ENCODE data around the gene FOSL1. TPM values are rescaled to one million over a fixed set of nuclear protein-coding genes. Genes with fewer than 3 reads are reported as not detected.

The FOSL1 gene
- total RNA-seq, 1 experiment from 2014 or later, result 20.5 TPM

- TF ChIP-seq ARID4B (CRISPR knock-in tag; IDR thresholded peaks at IDR 0.05; ENCODE audit: borderline replicate concordance), result no peak
These were observed 44.2 kb downstream of the FOSL1 start (continued) for GRCh38 chr11:65855927-65856363.

- Mint-ChIP-seq H3K4me1 (peaks cover 15% of the 10 kb centered on the region), H3K36me3 (peaks cover 53% of the 10 kb centered on the region), H3K27ac (no peak overlapping the region), H3K4me3 (peak overlapping the region; percentile 91), H3K27me3 (ENCODE audit: low read depth) (no peaks in the 10 kb centered on the region), H3K9me3 (peaks cover 6% of the 10 kb centered on the region; the same call in 1 of the 2 replicates)
- ChIA-PET CTCF (no interaction called here), POLR2A (no interaction called here)
- no peak for TF ChIP-seq GABPB1 (CRISPR knock-in tag; IDR thresholded peaks at IDR 0.05)
- no peak for TF ChIP-seq GTF2I (CRISPR knock-in tag; conservative IDR thresholded peaks at IDR 0.05)
- TF ChIP-seq RORB (CRISPR knock-in tag; IDR thresholded peaks at IDR 0.05), result no peak
- TF ChIP-seq, protein P1, sequence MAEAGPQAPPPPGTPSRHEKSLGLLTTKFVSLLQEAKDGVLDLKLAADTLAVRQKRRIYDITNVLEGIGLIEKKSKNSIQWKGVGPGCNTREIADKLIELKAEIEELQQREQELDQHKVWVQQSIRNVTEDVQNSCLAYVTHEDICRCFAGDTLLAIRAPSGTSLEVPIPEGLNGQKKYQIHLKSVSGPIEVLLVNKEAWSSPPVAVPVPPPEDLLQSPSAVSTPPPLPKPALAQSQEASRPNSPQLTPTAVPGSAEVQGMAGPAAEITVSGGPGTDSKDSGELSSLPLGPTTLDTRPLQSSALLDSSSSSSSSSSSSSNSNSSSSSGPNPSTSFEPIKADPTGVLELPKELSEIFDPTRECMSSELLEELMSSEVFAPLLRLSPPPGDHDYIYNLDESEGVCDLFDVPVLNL (CRISPR knock-in tag; IDR thresholded peaks at IDR 0.05; ENCODE audit: borderline replicate concordance, low read depth), result no peak
- no peak for TF ChIP-seq OVOL2 (CRISPR knock-in tag; IDR thresholded peaks at IDR 0.05; ENCODE audit: borderline replicate concordance)
- TF ChIP-seq HMGXB4 (CRISPR knock-in tag; IDR thresholded peaks at IDR 0.05), result no peak
- TF ChIP-seq ZNF138 (CRISPR knock-in tag; conservative IDR thresholded peaks at IDR 0.05), result no peak
- no peak for TF ChIP-seq JUN (CRISPR knock-in tag; IDR thresholded peaks at IDR 0.05)
- TF ChIP-seq NFYB (CRISPR knock-in tag; conservative IDR thresholded peaks at IDR 0.05; ENCODE audit: low read depth), result no peak
- no peak for TF ChIP-seq CREM (CRISPR knock-in tag; IDR thresholded peaks at IDR 0.05)
- ATAC-seq (no peak), DNase-seq (ENCODE audit: low spot score) (no peak)
These were observed 45.0 kb downstream of the FOSL1 start for GRCh38 chr11:65854852-65855837.

DNA sequence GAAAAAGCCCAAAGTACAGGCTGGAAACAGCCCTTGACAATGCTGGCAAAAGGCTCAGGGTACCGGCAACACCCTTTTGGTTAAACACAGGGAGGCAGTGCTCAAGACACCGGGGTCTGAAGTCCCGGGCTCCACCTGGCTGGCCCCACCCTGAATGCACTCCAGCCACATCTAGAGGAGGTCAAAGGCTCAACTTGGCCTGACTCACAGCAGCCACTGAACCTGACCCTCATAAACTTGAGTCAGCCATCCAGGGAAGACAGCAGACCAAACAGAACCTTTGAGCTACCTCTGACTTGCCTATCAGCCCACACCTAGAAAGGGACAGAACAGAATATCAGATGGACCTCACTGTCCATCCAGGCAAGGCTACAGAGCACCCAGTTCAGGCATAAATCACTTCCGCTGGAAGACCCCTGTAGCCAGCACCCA is 46.0 kb downstream of the FOSL1 start:
- CTCF ChIA-PET, result interaction anchor here (3.6 to 6.3 kb wide), 2 partner anchors 31 to 36 kb away, joined by 49 to 134 read pairs; partner anchors contain the start of genes CCDC85B and FIBP
- TF ChIP-seq EMX1 (CRISPR knock-in tag; IDR thresholded peaks at IDR 0.05) (no peak), GABPB1 (CRISPR knock-in tag; IDR thresholded peaks at IDR 0.05) (no peak), USF1 (CRISPR knock-in tag; IDR thresholded peaks at IDR 0.05) (no peak), ZBTB21 (CRISPR knock-in tag; IDR thresholded peaks at IDR 0.05; ENCODE audit: borderline replicate concordance) (no peak), AR (CRISPR knock-in tag; IDR thresholded peaks at IDR 0.05) (no peak), RELA (CRISPR knock-in tag; IDR thresholded peaks at IDR 0.05; ENCODE audit: borderline replicate concordance) (no peak), PREB (CRISPR knock-in tag; IDR thresholded peaks at IDR 0.05; ENCODE audit: borderline replicate concordance) (no peak)
- TF ChIP-seq, protein P1 (CRISPR knock-in tag; IDR thresholded peaks at IDR 0.05; ENCODE audit: borderline replicate concordance, low read depth), result no peak

More for the DNA sequence above, 46.0 kb downstream of the FOSL1 start:
- Mint-ChIP-seq H3K27me3 (ENCODE audit: low read depth) (no peaks in the 10 kb centered on the region), H3K36me3 (peaks cover 53% of the 10 kb centered on the region), H3K4me1 (peaks cover 23% of the 10 kb centered on the region), H3K27ac (peak overlapping the region; percentile 41), H3K9me3 (peaks cover 6% of the 10 kb centered on the region; the same call in 1 of the 2 replicates), H3K4me3 (peak overlapping the region; percentile 37; the same call in 1 of the 2 replicates)
- POLR2A ChIA-PET, result interaction anchor here (1.0 kb wide), 1 partner anchor 13 kb away, joined by 3 read pairs; no protein-coding TSS in a partner anchor
- ATAC-seq (no peak), DNase-seq (ENCODE audit: low spot score) (no peak)
